Parathyroid adenoma (tissue), 2 donors: ENCODE data around the gene CA7.

Experiments used
- H2AFZ ChIP-seq: fragments of 300-600 bp; sonication (generic); one replicate; pipeline ENCODE4 v1.7.0; 2017; ENCODE audit warnings: antibody characterized with exemption, mild to moderate bottlenecking
- H3K27ac ChIP-seq: fragments of 300-600 bp; sonication (generic); one replicate; pipeline ENCODE4 v1.7.0; 2017
- H3K27me3 ChIP-seq: fragments of 300-600 bp; sonication (generic); one replicate; pipeline ENCODE4 v1.7.0; 2017; ENCODE audit warnings: low read length; ENCODE audit not compliant: control insufficient read depth, insufficient read depth
- H3K36me3 ChIP-seq: fragments of 300-600 bp; sonication (generic); one replicate; pipeline ENCODE4 v1.7.0; 2017; ENCODE audit warnings: low read length; ENCODE audit not compliant: control insufficient read depth, insufficient read depth
- H3K4me1 ChIP-seq: fragments of 300-600 bp; sonication (generic); one replicate; pipeline ENCODE4 v1.7.0; 2017; ENCODE audit warnings: control low read depth
- H3K4me2 ChIP-seq: fragments of 300-600 bp; sonication (generic); one replicate; pipeline ENCODE4 v1.7.0; 2017; ENCODE audit warnings: low read length
- H3K4me3 ChIP-seq: fragments of 300-600 bp; sonication (generic); one replicate; pipeline ENCODE4 v1.7.0; 2017; ENCODE audit warnings: low read depth, low read length
- H3K79me2 ChIP-seq: fragments of 300-600 bp; sonication (generic); one replicate; pipeline ENCODE4 v1.7.0; 2017; ENCODE audit warnings: control low read depth
- H3K9ac ChIP-seq: fragments of 300-600 bp; sonication (generic); one replicate; pipeline ENCODE4 v1.7.0; 2017; ENCODE audit warnings: mild to moderate bottlenecking
- H3K9me3 ChIP-seq: fragments of 300-600 bp; sonication (generic); one replicate; pipeline ENCODE4 v1.7.0; 2017; ENCODE audit warnings: low read length; ENCODE audit not compliant: control insufficient read depth
- TF ChIP-seq, protein P1 (sequence below): fragments of 300-600 bp; sonication (generic); IDR thresholded peaks from one replicate; pipeline ENCODE4 v1.7.0; 2017; ENCODE audit warnings: antibody characterized with exemption, mild to moderate bottlenecking
- donor health status: primary hyperparathyroidism.

CA7 gene

DNA sequence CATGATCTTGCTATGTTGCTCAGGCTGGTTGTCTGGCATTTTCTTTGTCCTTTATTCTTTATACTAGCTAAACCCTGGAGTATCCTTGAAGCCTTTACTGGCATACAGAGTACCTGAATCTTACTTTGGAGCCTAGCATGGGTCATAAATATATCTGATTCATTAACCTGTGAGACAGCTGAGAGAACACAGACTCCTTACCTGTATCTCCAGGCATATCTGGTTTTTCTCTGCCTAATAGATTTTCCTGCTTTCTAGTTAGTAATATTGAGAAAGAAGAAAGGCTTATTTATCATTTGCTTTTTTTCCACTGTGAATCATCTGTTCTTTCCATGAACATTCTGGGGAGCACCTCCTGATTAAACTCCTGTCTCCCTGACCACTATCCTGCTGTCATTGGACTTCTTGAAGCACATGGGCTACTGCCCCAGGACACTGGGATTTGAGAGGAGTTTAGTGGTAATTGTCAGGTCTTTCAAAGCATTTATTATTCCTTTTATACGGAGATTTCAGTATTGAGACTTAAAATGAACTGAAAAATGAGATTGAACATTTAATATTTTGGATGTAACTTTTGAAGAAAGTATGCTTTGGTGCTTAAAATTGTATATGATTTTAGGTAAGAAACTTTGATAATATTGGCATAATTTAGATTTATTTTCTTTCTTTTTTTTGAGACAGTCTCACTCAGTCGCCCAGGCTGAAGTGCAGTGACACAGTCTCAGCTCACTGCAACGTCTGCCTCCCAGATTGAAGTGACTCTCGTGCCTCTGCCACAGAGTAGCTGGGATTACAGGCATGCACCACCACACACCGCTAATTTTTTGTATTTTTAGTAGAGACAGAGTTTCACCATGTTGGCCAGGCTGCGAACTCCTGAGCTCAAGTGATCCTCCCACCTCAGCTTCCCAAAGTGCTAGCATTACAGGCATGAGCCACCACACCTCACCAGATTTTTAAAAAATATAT lies 44.7 kb downstream of the CA7 start:
- TF ChIP-seq, protein P1, sequence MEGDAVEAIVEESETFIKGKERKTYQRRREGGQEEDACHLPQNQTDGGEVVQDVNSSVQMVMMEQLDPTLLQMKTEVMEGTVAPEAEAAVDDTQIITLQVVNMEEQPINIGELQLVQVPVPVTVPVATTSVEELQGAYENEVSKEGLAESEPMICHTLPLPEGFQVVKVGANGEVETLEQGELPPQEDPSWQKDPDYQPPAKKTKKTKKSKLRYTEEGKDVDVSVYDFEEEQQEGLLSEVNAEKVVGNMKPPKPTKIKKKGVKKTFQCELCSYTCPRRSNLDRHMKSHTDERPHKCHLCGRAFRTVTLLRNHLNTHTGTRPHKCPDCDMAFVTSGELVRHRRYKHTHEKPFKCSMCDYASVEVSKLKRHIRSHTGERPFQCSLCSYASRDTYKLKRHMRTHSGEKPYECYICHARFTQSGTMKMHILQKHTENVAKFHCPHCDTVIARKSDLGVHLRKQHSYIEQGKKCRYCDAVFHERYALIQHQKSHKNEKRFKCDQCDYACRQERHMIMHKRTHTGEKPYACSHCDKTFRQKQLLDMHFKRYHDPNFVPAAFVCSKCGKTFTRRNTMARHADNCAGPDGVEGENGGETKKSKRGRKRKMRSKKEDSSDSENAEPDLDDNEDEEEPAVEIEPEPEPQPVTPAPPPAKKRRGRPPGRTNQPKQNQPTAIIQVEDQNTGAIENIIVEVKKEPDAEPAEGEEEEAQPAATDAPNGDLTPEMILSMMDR = no peak
- H2AFZ ChIP-seq = no peak overlapping the region
- H3K4me2 ChIP-seq = no peak overlapping the region
- no peaks in the 10 kb centered on the region for H3K27me3 ChIP-seq
- H3K79me2 ChIP-seq = no peaks in the 10 kb centered on the region
- peaks cover 13% of the 10 kb centered on the region for H3K4me1 ChIP-seq
- H3K27ac ChIP-seq = no peak overlapping the region
- no peak overlapping the region for H3K4me3 ChIP-seq
- no peaks in the 10 kb centered on the region for H3K36me3 ChIP-seq
- H3K9ac ChIP-seq = no peak overlapping the region
- no peaks in the 10 kb centered on the region for H3K9me3 ChIP-seq

DNA sequence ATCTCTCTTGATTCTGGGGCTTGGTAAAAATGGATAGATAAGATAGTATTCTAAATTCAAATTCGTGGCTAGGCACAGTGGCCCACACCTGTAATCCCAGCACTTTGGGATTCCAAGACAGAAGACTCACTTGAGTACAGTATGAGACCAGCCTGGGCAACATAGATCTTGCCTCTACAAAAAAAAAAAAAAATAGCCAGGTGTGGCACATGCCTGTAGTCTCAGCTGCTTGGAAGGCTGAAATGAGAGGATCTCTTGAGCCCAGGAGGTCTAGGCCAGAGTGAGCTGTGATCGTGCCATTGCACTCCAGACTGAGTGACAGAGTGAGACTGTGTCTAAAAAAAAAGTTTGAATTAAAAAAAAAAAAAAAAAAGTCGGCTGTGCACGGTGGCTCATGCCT lies 45.4 kb downstream of the CA7 start:
- Histone ChIP-seq H3K9me3 (no peaks in the 10 kb centered on the region), H3K27me3 (no peaks in the 10 kb centered on the region), H3K27ac (no peak overlapping the region), H3K4me2 (no peak overlapping the region), H2AFZ (no peak overlapping the region), H3K36me3 (no peaks in the 10 kb centered on the region), H3K4me1 (peaks cover 13% of the 10 kb centered on the region), H3K9ac (no peak overlapping the region), H3K4me3 (no peak overlapping the region), H3K79me2 (peaks cover 6% of the 10 kb centered on the region)
- TF ChIP-seq, protein P1 = no peak

DNA sequence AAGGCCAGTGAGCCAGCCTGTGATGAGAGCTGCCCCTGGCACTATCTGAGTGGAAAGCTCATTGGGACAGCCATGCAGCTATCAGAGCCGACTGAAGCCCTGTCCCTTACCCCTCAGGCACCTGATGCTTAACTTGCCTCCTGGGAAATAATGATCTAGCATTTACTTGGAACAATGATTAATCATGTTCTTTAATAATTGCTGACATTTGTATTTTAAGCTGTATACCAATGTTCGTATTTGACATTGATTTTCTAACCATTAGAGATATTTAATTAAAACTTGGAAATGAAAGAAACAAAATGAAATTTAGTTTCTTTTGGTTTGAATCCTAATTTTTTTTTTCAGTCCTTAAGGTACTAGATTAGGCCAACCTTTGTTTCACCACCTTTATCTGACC lies 46.6 kb downstream of the CA7 start:
- no peak overlapping the region for H3K27ac ChIP-seq
- H3K9ac ChIP-seq = no peak overlapping the region
- peaks cover 12% of the 10 kb centered on the region for H3K4me1 ChIP-seq
- no peak overlapping the region for H2AFZ ChIP-seq
- no peaks in the 10 kb centered on the region for H3K9me3 ChIP-seq
- H3K27me3 ChIP-seq = no peaks in the 10 kb centered on the region
- no peaks in the 10 kb centered on the region for H3K36me3 ChIP-seq
- TF ChIP-seq, protein P1 = no peak
- no peak overlapping the region for H3K4me2 ChIP-seq
- peaks cover 6% of the 10 kb centered on the region for H3K79me2 ChIP-seq
- no peak overlapping the region for H3K4me3 ChIP-seq

DNA sequence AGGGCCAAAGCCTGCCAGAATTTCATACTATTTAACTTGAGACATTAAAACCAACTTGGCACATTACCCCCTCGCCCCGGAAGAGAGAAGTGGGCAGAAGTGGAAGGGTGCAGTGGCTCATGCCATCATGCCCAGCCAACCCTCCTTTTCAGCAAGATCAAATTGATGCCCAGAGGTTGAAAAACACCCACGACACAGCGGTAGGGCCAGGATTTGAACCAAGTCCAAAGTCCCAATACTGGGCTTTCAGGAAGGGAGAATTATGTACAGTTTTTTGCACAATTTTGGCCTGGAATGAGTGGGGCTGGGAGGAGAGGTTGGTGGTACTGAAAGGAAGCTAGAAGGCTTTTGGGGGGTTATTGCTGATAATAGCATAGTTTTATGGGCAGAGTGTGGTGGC lies 47.1 kb downstream of the CA7 start:
- H3K36me3 ChIP-seq = no peaks in the 10 kb centered on the region
- H3K4me1 ChIP-seq = peaks cover 8% of the 10 kb centered on the region
- no peak overlapping the region for H3K27ac ChIP-seq
- no peak overlapping the region for H2AFZ ChIP-seq
- no peaks in the 10 kb centered on the region for H3K9me3 ChIP-seq
- peaks cover 6% of the 10 kb centered on the region for H3K79me2 ChIP-seq
- no peak overlapping the region for H3K4me3 ChIP-seq
- H3K27me3 ChIP-seq = no peaks in the 10 kb centered on the region
- no peak overlapping the region for H3K9ac ChIP-seq
- H3K4me2 ChIP-seq = no peak overlapping the region
- TF ChIP-seq, protein P1 = no peak
